ENCODE data around the gene MID2.
"Not testable (repeated sequence)": the region's sequence is repeated elsewhere in the genome, so short reads cannot be mapped to it uniquely, and the experiment has no call there.

- TF ChIP-seq CTCF, POLR2A (IDR thresholded peaks at IDR 0.05): not testable (repeated sequence)
Measured at GRCh38 chrX:107955337-107955736, 129.7 kb downstream of the MID2 start.

All from Peyer's patch (tissue), 4 donors.